Esophagus muscularis mucosa (tissue), 4 donors: ENCODE results near the gene S100A11. TPM values are rescaled to one million over a fixed set of nuclear protein-coding genes. Genes with fewer than 3 reads are reported as not detected.

Experiments
- DNase-seq: peaks from one replicate; pipeline ENCODE4 v3.0.0-alpha.2; 2017; ENCODE audit errors: extremely low spot score
- H3K27ac ChIP-seq, 4 donors: fragments of 200-600 bp; sonication (generic); replicated peaks in 1 of 4; 1 replicate in 3 of 4; 2 replicates in 1 of 4; pipeline ENCODE4 v1.5.1; 2016 to 2019; ENCODE audit warnings: mild to moderate bottlenecking in 1 of 4
- H3K27me3 ChIP-seq, 4 donors: fragments of 200-600 bp; sonication (generic); one replicate each; pipeline versions ENCODE4 v1.5.1 to v1.6.0; 2016 to 2019
- H3K36me3 ChIP-seq, 4 donors: fragments of 200-600 bp; sonication (generic); one replicate each; pipeline ENCODE4 v1.5.1; 2016 to 2019
- H3K4me1 ChIP-seq, 4 donors: fragments of 200-600 bp; sonication (generic); one replicate each; pipeline ENCODE4 v1.5.1; 2016 to 2019
- H3K4me3 ChIP-seq, 4 donors: fragments of 200-600 bp; sonication (generic); 1 replicate in 2 of 4; 2 replicates in 2 of 4; pipeline ENCODE4 v1.5.1; 2016 to 2019; ENCODE audit warnings: mild to moderate bottlenecking in 4 of 4, moderate library complexity in 1 of 4
- H3K9me3 ChIP-seq, 4 donors: fragments of 200-600 bp; sonication (generic); 1 replicate in 3 of 4; 2 replicates in 1 of 4; pipeline ENCODE4 v1.5.1; 2016 to 2019
- CTCF ChIP-seq, 3 experiments: fragments of 200-600 bp in 2 of 3; fragments of 450-650 bp in 1 of 3; sonication (generic) in 2 of 3; IDR thresholded peaks; one replicate each; pipeline ENCODE4 v1.5.1; 2017 to 2019; ENCODE audit warnings: antibody characterized with exemption in 3 of 3, mild to moderate bottlenecking in 2 of 3, moderate library complexity in 1 of 3
- EP300 ChIP-seq: sonication (generic); formaldehyde crosslinking; IDR thresholded peaks from one replicate; pipeline ENCODE4 v1.6.1; 2017; ENCODE audit warnings: antibody characterized with exemption
- POLR2A ChIP-seq: fragments of 450-650 bp; IDR thresholded peaks from one replicate; pipeline ENCODE4 v1.6.1; 2017; ENCODE audit warnings: antibody characterized with exemption, moderate library complexity, mild to moderate bottlenecking, low read depth
- POLR2AphosphoS5 ChIP-seq, 2 donors: sonication (generic); formaldehyde crosslinking; IDR thresholded peaks; one replicate each; pipeline ENCODE4 v1.6.1; 2017; ENCODE audit warnings: antibody characterized with exemption in 2 of 2
- WGBS: methylation state at CpG from one replicate; pipeline ENCODE4 v1.1.5; 2018; 5-methylcytosine and 5-hydroxymethylcytosine counted together
- intact Hi-C: fragments of 100-400 bp; cut with DNase I; formaldehyde crosslinking; loops from one replicate; pipeline ENCODE4 v1.15.1; 2023
- total RNA-seq, 4 donors: library from RNA; depleted of rRNA; stranded (reverse); fragments of >200 nt; gene quantifications; one replicate each; pipeline versions ENCODE4 v1.1.0 to v1.2.1, GENCODE V29; 2016

Gene S100A11
- total RNA-seq, 4 donors from 2014 or later = 68.5 to 190 (median 115) TPM

GRCh38 chr1:152002960-152003359, 33.8 kb downstream of the S100A11 start:
- Histone ChIP-seq H3K9me3 (no peaks in the 10 kb centered on the region), H3K4me3 (no peak overlapping the region), H3K27me3 (peaks cover 0 to 9% (median 0%) of the 10 kb centered on the region in 4 donors), H3K36me3 (no peaks in the 10 kb centered on the region), H3K4me1 (peaks cover 4 to 18% (median 11%) of the 10 kb centered on the region in 4 donors), H3K27ac (no peak overlapping the region)
- DNase-seq = no peak
- intact Hi-C loops = no loop called here
- WGBS = 80% methylated on average over 3 of the region's 3 CpGs
- TF ChIP-seq POLR2AphosphoS5 (IDR thresholded peaks at IDR 0.05) (no peak), EP300 (no peak), CTCF (IDR thresholded peaks at IDR 0.05) (no peak), POLR2A (no peak)

GRCh38 chr1:152001631-152002584, 34.9 kb downstream of the S100A11 start:
- H3K36me3 ChIP-seq = no peaks in the 10 kb centered on the region
- TF ChIP-seq POLR2A (no peak), CTCF (IDR thresholded peaks at IDR 0.05) (peak; percentile 91 to 96 (median 93)), POLR2AphosphoS5 (IDR thresholded peaks at IDR 0.05) (peak; percentile 24), EP300 (no peak)
- H3K9me3 ChIP-seq = no peaks in the 10 kb centered on the region
- peaks cover 0 to 8% (median 0%) of the 10 kb centered on the region in 4 donors for H3K27me3 ChIP-seq
- no peak overlapping the region for H3K4me3 ChIP-seq
- peak; percentile 96 for DNase-seq
- intact Hi-C loops = no loop called here
- peak overlapping the region; percentile 31 to 67 (median 42) for H3K27ac ChIP-seq
- peaks cover 4 to 18% (median 11%) of the 10 kb centered on the region in 4 donors for H3K4me1 ChIP-seq
- WGBS = 98% methylated on average over 3 of the region's 4 CpGs

GRCh38 chr1:152000964-152001630, 35.7 kb downstream of the S100A11 start:
- H3K27me3 ChIP-seq = no peaks in the 10 kb centered on the region
- H3K4me1 ChIP-seq = peaks cover 4 to 18% (median 11%) of the 10 kb centered on the region in 4 donors
- TF ChIP-seq CTCF (IDR thresholded peaks at IDR 0.05) = no peak
- no peak for TF ChIP-seq EP300
- no peak for TF ChIP-seq POLR2AphosphoS5 (IDR thresholded peaks at IDR 0.05)
- no peak for TF ChIP-seq POLR2A
- H3K4me3 ChIP-seq = no peak overlapping the region
- no peaks in the 10 kb centered on the region for H3K9me3 ChIP-seq
- no peak for DNase-seq
- WGBS = 66% methylated on average over 4 of the region's 4 CpGs
- peak overlapping the region; percentile 31 to 67 (median 42) for H3K27ac ChIP-seq
- intact Hi-C loops = no loop called here
- no peaks in the 10 kb centered on the region for H3K36me3 ChIP-seq

- TF ChIP-seq CTCF (IDR thresholded peaks at IDR 0.05) = no peak
- TF ChIP-seq POLR2A = no peak
- no peak for TF ChIP-seq POLR2AphosphoS5 (IDR thresholded peaks at IDR 0.05)
- TF ChIP-seq EP300 = no peak
- Histone ChIP-seq H3K27me3 (no peaks in the 10 kb centered on the region), H3K4me1 (peaks cover 16 to 35% (median 27%) of the 10 kb centered on the region in 4 donors), H3K4me3 (no peak overlapping the region), H3K36me3 (no peaks in the 10 kb centered on the region), H3K27ac (no peak overlapping the region), H3K9me3 (no peaks in the 10 kb centered on the region)
- DNase-seq = no peak
- intact Hi-C loops = loop anchor here (2.0 kb wide), 1 partner anchor 30 kb away; no protein-coding TSS in a partner anchor
Measured at GRCh38 chr1:151998611-151999362, 38.0 kb downstream of the S100A11 start.
